Endothelial cell of umbilical vein (primary cell): ENCODE data around the gene ANKMY1. TPM values are rescaled to one million over a fixed set of nuclear protein-coding genes. Genes with fewer than 3 reads are reported as not detected.

Experiments
- BruUV-seq: library from RNA; stranded (reverse); fragments of 400-500 nt; replicated peaks from 2 replicates; lab custom pipeline; 2021; lab: Mats Ljungman, UMichigan
- CTCF ChIA-PET: fragments of 300-600, 350-600 bp; sonication (Branson Sonifier 250); formaldehyde crosslinking; loops from one replicate; lab custom pipeline; 2021; ENCODE audit warnings: antibody characterized with exemption, inconsistent platforms; lab: Charles Lee
- POLR2A ChIA-PET: fragments of 300-600, 350-600 bp; sonication (Branson Sonifier 250); formaldehyde crosslinking; loops from one replicate; lab custom pipeline; 2021; ENCODE audit warnings: antibody characterized with exemption, inconsistent platforms; lab: Charles Lee
- DNase-seq: peaks from one replicate; pipeline ENCODE4 v3.0.0-alpha.2; 2011; ENCODE audit warnings: low read depth, low spot score
- FAIRE-seq: peaks from 2 replicates; lab custom pipeline; 2011; peaks lifted over from hg19 to GRCh38; lab: Jason Lieb, UNC
- H2AFZ ChIP-seq: 2 replicates; pipeline ENCODE4 v1.6.0; 2012; ENCODE audit warnings: low read depth, low read length, control low read depth, inconsistent platforms
- H3K27ac ChIP-seq: 2 replicates; pipeline ENCODE4 v1.5.1; 2011; ENCODE audit warnings: low read depth, mild to moderate bottlenecking, control low read depth, low read length, moderate library complexity; ENCODE audit not compliant: insufficient read depth
- H3K27me3 ChIP-seq, 2 experiments: 2 replicates each; pipeline versions ENCODE4 v1.6.0 to v1.6.1; 2011; ENCODE audit warnings: low read length in 2 of 2, mixed read lengths in 1 of 2; ENCODE audit not compliant: control insufficient read depth in 2 of 2, insufficient read depth in 2 of 2
- H3K36me3 ChIP-seq, 2 experiments: 2 replicates in 1 of 2; 3 replicates in 1 of 2; pipeline ENCODE4 v1.5.1; 2011; ENCODE audit warnings: low read length in 2 of 2, mild to moderate bottlenecking in 1 of 2, moderate library complexity in 1 of 2; ENCODE audit not compliant: control insufficient read depth in 2 of 2, insufficient read depth in 2 of 2; ENCODE audit errors: extremely low read depth in 1 of 2
- H3K4me1 ChIP-seq: 3 replicates; pipeline ENCODE4 v1.5.1; 2011; ENCODE audit warnings: mild to moderate bottlenecking, low read length; ENCODE audit not compliant: control insufficient read depth, insufficient read depth; ENCODE audit errors: extremely low read depth
- H3K4me2 ChIP-seq: 2 replicates; pipeline ENCODE4 v1.6.1; 2011; ENCODE audit warnings: low read length, control low read depth, mixed read lengths; ENCODE audit not compliant: insufficient read depth
- H3K4me3 ChIP-seq, 3 experiments: fragments of 200-600 bp in 1 of 3; sonication (generic), shearing (Covaris generic) in 1 of 3; replicated peaks in 1 of 3; 2 replicates each; pipeline ENCODE4 v1.5.1; 2011 to 2016; ENCODE audit warnings: control low read depth in 3 of 3, low read length in 3 of 3, mild to moderate bottlenecking in 2 of 3, inconsistent platforms in 1 of 3, low read depth in 1 of 3, moderate library complexity in 1 of 3; ENCODE audit not compliant: insufficient read depth in 1 of 3
- H3K79me2 ChIP-seq: 2 replicates; pipeline ENCODE4 v1.6.0; 2012; ENCODE audit warnings: low read length, inconsistent platforms; ENCODE audit not compliant: control insufficient read depth, insufficient read depth
- H3K9ac ChIP-seq: replicated peaks from 2 replicates; pipeline ENCODE3; 2011; ENCODE audit warnings: low read length, control low read depth; ENCODE audit not compliant: insufficient read depth; ENCODE audit errors: extremely low read depth
- H3K9me1 ChIP-seq: replicated peaks from 3 replicates; pipeline ENCODE4 v1.6.0; 2011; ENCODE audit warnings: mild to moderate bottlenecking, low read length; ENCODE audit not compliant: control insufficient read depth, insufficient read depth; ENCODE audit errors: extremely low read depth
- H3K9me3 ChIP-seq: replicated peaks from 2 replicates; pipeline ENCODE4 v1.5.1; 2012; ENCODE audit warnings: low read length, inconsistent platforms; ENCODE audit not compliant: control insufficient read depth, insufficient read depth
- H4K20me1 ChIP-seq: replicated peaks from 2 replicates; pipeline ENCODE3; 2011; ENCODE audit warnings: mild to moderate bottlenecking, low read length; ENCODE audit not compliant: control insufficient read depth, insufficient read depth; ENCODE audit errors: extremely low read depth
- EZH2 ChIP-seq: IDR thresholded peaks from 2 replicates; pipeline ENCODE4 v1.6.1; 2012; ENCODE audit warnings: borderline replicate concordance, low read depth, mild to moderate bottlenecking, moderate library complexity, low read length, inconsistent platforms; ENCODE audit not compliant: severe bottlenecking
- FOS ChIP-seq: IDR thresholded peaks from 2 replicates; pipeline ENCODE4 v1.6.1; 2011; ENCODE audit warnings: mild to moderate bottlenecking, low read length, moderate library complexity, borderline replicate concordance; ENCODE audit not compliant: insufficient read depth
- GATA2 ChIP-seq: IDR thresholded peaks from 2 replicates; pipeline ENCODE4 v1.7.0; 2011; ENCODE audit warnings: low read depth, mild to moderate bottlenecking, moderate library complexity, mixed read lengths, low read length; ENCODE audit not compliant: insufficient read length, insufficient read depth
- JUN ChIP-seq: IDR thresholded peaks from 2 replicates; pipeline ENCODE4 v1.6.1; 2011; ENCODE audit warnings: borderline replicate concordance, low read depth; ENCODE audit not compliant: insufficient read length, insufficient read depth
- MYC ChIP-seq: IDR thresholded peaks from one replicate; pipeline ENCODE4 v1.6.1; 2011; ENCODE audit warnings: mild to moderate bottlenecking, low read depth, low read length
- POLR2A ChIP-seq: IDR thresholded peaks from 2 replicates; pipeline ENCODE4 v1.6.1; 2012; ENCODE audit warnings: low read depth, mild to moderate bottlenecking, control low read depth, low read length
- POLR2AphosphoS5 ChIP-seq: IDR thresholded peaks from 2 replicates; pipeline ENCODE4 v1.6.1; 2012; ENCODE audit warnings: low read depth, mild to moderate bottlenecking, control low read depth, low read length, moderate library complexity; ENCODE audit not compliant: insufficient read depth
- dilution Hi-C: fragments of 300-500 bp; cut with MboI; formaldehyde crosslinking; loops from one replicate; pipeline ENCODE4 v1.15.0; 2019; ENCODE audit warnings: low sequenced_read_pairs; ENCODE audit not compliant: extremely low pct_ligation_motif_present
- intact Hi-C: fragments of 100-400 bp; cut with micrococcal nuclease; formaldehyde crosslinking; loops from one replicate; pipeline ENCODE4 v1.10.0; 2022
- polyA plus RNA-seq, 4 experiments: library from polyadenylated mRNA; depleted of rRNA in 3 of 4; stranded (reverse) in 3 of 4; unstranded in 1 of 4; fragments of >200 nt; gene quantifications; 2 replicates each; pipeline versions ENCODE4 v1.2.1 to v1.2.3, GENCODE V29; 2011 to 2012; ENCODE audit warnings: missing spikeins in 1 of 4
- total RNA-seq: library from RNA; stranded (reverse); gene quantifications from 2 replicates; pipeline ENCODE4 v1.2.3, GENCODE V29; 2021
- TF ChIP-seq, protein P1 (sequence below): IDR thresholded peaks from 2 replicates; pipeline ENCODE4 v1.6.1; 2011; ENCODE audit not compliant: insufficient read depth, insufficient read length
- TF ChIP-seq, protein P2 (sequence below), 2 donors: IDR thresholded peaks; 1 replicate in 1 of 2; 2 replicates in 1 of 2; pipeline ENCODE4 v1.5.1; 2011; ENCODE audit warnings: low read length in 2 of 2, mild to moderate bottlenecking in 2 of 2, moderate library complexity in 2 of 2, control low read depth in 1 of 2, inconsistent platforms in 1 of 2, low read depth in 1 of 2; ENCODE audit not compliant: insufficient read depth in 1 of 2; ENCODE audit errors: extremely low read depth in 1 of 2

ANKMY1 gene
- total and polyA plus RNA-seq, 2 donors (not counting 3 experiments of a cell fraction or from before 2014, with no cell fraction given), result 9.0 to 16.0 TPM

DNA sequence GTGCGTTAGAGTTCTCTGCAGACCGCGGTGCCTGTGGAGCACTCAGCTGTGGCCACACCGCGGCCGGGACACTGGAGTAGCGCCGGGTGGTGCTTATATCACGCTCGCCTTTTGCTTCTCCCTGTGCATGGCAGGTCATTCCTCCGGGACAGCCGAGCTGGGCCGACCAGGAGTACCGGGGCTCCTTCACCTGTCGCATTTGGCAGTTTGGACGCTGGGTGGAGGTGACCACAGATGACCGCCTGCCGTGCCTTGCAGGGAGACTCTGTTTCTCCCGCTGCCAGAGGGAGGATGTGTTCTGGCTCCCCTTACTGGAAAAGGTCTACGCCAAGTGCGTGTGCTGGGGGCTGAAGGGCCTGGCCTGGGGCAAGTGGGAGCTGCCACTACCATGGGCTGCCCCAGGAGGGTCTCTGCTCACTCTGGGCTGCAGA, 32.9 kb upstream of the ANKMY1 start:
- no peak for TF ChIP-seq FOS
- TF ChIP-seq, protein P1, sequence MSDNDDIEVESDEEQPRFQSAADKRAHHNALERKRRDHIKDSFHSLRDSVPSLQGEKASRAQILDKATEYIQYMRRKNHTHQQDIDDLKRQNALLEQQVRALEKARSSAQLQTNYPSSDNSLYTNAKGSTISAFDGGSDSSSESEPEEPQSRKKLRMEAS, result no peak
- TF ChIP-seq, protein P2, sequence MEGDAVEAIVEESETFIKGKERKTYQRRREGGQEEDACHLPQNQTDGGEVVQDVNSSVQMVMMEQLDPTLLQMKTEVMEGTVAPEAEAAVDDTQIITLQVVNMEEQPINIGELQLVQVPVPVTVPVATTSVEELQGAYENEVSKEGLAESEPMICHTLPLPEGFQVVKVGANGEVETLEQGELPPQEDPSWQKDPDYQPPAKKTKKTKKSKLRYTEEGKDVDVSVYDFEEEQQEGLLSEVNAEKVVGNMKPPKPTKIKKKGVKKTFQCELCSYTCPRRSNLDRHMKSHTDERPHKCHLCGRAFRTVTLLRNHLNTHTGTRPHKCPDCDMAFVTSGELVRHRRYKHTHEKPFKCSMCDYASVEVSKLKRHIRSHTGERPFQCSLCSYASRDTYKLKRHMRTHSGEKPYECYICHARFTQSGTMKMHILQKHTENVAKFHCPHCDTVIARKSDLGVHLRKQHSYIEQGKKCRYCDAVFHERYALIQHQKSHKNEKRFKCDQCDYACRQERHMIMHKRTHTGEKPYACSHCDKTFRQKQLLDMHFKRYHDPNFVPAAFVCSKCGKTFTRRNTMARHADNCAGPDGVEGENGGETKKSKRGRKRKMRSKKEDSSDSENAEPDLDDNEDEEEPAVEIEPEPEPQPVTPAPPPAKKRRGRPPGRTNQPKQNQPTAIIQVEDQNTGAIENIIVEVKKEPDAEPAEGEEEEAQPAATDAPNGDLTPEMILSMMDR (IDR thresholded peaks at IDR 0.05; ENCODE audit: extremely low read depth in 1 of 2, insufficient read depth in 1 of 2, low read depth in 1 of 2, low read length in 2 of 2), result no peak
- TF ChIP-seq POLR2AphosphoS5, result no peak
- no peak for TF ChIP-seq GATA2
- no peak for TF ChIP-seq JUN
- no peak for TF ChIP-seq EZH2
- TF ChIP-seq POLR2A, result no peak
- no peak for TF ChIP-seq MYC
- Histone ChIP-seq H3K27ac (no peak overlapping the region), H3K9me3 (no peaks in the 10 kb centered on the region), H3K79me2 (peaks cover 40% of the 10 kb centered on the region), H3K27me3 (no peaks in the 10 kb centered on the region), H4K20me1 (no peaks in the 10 kb centered on the region), H2AFZ (no peak overlapping the region), H3K9ac (no peak overlapping the region), H3K9me1 (no peaks in the 10 kb centered on the region), H3K4me1 (peaks cover 11% of the 10 kb centered on the region), H3K4me3 (no peak overlapping the region), H3K4me2 (no peak overlapping the region), H3K36me3 (peaks cover 2 to 22% of the 10 kb centered on the region in 2 experiments)
- BruUV-seq, result no TSS peak
- ChIA-PET CTCF (no interaction called here), POLR2A (interaction anchor here (0.6 kb wide), 1 partner anchor 188 kb away, joined by 3 read pairs; no protein-coding TSS in a partner anchor)
- intact Hi-C loops, result no loop called here
- dilution Hi-C loops, result no loop called here
- no peak for DNase-seq
- no peak for FAIRE-seq
